ENCODE measurements around the gene MYOC. TPM values are rescaled to one million over a fixed set of nuclear protein-coding genes. Genes with fewer than 3 reads are reported as not detected.

The MYOC gene
- total RNA-seq, 4 donors from 2014 or later: 10.5 to 47.8 (median 11.8) TPM

- no peak for TF ChIP-seq CTCF (IDR thresholded peaks at IDR 0.05; ENCODE audit: low read depth)
These were observed 41.2 kb downstream of the MYOC start for GRCh38 chr1:171611306-171611705.

GRCh38 chr1:171610385-171610784 is 42.1 kb downstream of the MYOC start:
- no peak for TF ChIP-seq CTCF (IDR thresholded peaks at IDR 0.05; ENCODE audit: low read depth)

GRCh38 chr1:171606402-171606941 is 46.0 kb downstream of the MYOC start:
- no peak for TF ChIP-seq CTCF (IDR thresholded peaks at IDR 0.05; ENCODE audit: low read depth)

- no peak for TF ChIP-seq CTCF (IDR thresholded peaks at IDR 0.05; ENCODE audit: low read depth)
These were observed 51.6 kb downstream of the MYOC start for GRCh38 chr1:171600862-171601261.

GRCh38 chr1:171597203-171597602 is 55.3 kb downstream of the MYOC start:
- TF ChIP-seq CTCF (IDR thresholded peaks at IDR 0.05; ENCODE audit: low read depth): no peak

GRCh38 chr1:171596705-171597104 is 55.8 kb downstream of the MYOC start:
- TF ChIP-seq CTCF (IDR thresholded peaks at IDR 0.05; ENCODE audit: low read depth): no peak

GRCh38 chr1:171596119-171596518 is 56.4 kb downstream of the MYOC start:
- no peak for TF ChIP-seq CTCF (IDR thresholded peaks at IDR 0.05; ENCODE audit: low read depth)
